Measurements from ENCODE around the gene OXGR1. TPM values are rescaled to one million over a fixed set of nuclear protein-coding genes. Genes with fewer than 3 reads are reported as not detected.

Gene OXGR1
- total and polyA plus RNA-seq, 2 of the 8 experiments (the other 6 are each of a cell fraction or from before 2014, with no cell fraction given): 0.34 to 1.8 TPM

DNA sequence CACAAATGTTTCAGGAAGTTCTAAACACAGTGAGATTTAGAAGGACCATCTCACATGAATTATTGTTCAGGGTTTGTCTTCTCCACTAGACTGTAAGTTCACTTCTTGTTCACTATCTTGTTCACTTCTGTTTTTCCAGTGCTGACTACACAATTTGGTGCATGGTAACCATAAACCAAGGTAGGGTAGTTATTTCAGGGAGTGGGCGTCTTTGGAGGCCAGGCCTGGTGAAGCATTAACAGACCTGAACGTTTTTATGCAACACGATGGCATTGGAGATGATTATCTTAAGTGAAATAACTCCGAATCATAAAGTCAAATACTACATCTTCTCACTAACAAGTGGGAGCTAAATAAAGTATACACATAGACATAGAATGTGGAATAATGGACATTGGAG lies 14.4 kb upstream of the OXGR1 start:
- no peak overlapping the region for H2BK15ac ChIP-seq (ENCODE audit: low read length)
- H3K27me3 ChIP-seq (replicated peaks in 1 of 4; ENCODE audit: control insufficient read depth in 3 of 4, extremely low read depth in 1 of 4, insufficient read depth in 3 of 4, low read length in 3 of 4): peaks cover 0 to 4% (median 3%) of the 10 kb centered on the region in 4 experiments; a peak in 5 of 7 replicates
- H3K9me3 ChIP-seq (ENCODE audit: insufficient read depth in 2 of 2, low read depth in 1 of 2, low read length in 1 of 2): no peaks in the 10 kb centered on the region
- H2BK120ac ChIP-seq (replicated peaks; ENCODE audit: low read depth, low read length): no peak overlapping the region
- no peak overlapping the region for H3K14ac ChIP-seq (ENCODE audit: insufficient read length)
- FAIRE-seq (no peak), DNase-seq (ENCODE audit: low read depth in 1 of 2, low spot score in 2 of 2) (no peak)
- no peak overlapping the region for H3K4me3 ChIP-seq (ENCODE audit: extremely low read depth in 1 of 4, insufficient read depth in 2 of 4, low read depth in 3 of 4, low read length in 4 of 4)
- no peak overlapping the region for H4K5ac ChIP-seq (ENCODE audit: insufficient read length, low read depth, low read length)
- no peak overlapping the region for H2BK5ac ChIP-seq (ENCODE audit: low read depth, low read length)
- no peak overlapping the region for H2BK20ac ChIP-seq (ENCODE audit: low read length)
- H3K36me3 ChIP-seq (ENCODE audit: control insufficient read depth in 2 of 4, insufficient read depth in 4 of 4, low read length in 3 of 4): no peaks in the 10 kb centered on the region
- H3K56ac ChIP-seq (replicated peaks; ENCODE audit: insufficient read length, low read depth, low read length): no peak overlapping the region
- no peaks in the 10 kb centered on the region for H4K20me1 ChIP-seq (replicated peaks in 1 of 2; ENCODE audit: control insufficient read depth in 1 of 2, insufficient read depth in 2 of 2, low read length in 2 of 2)
- TF ChIP-seq, protein P1, sequence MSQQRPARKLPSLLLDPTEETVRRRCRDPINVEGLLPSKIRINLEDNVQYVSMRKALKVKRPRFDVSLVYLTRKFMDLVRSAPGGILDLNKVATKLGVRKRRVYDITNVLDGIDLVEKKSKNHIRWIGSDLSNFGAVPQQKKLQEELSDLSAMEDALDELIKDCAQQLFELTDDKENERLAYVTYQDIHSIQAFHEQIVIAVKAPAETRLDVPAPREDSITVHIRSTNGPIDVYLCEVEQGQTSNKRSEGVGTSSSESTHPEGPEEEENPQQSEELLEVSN (IDR thresholded peaks at IDR 0.05): no peak
- TF ChIP-seq, protein P2, sequence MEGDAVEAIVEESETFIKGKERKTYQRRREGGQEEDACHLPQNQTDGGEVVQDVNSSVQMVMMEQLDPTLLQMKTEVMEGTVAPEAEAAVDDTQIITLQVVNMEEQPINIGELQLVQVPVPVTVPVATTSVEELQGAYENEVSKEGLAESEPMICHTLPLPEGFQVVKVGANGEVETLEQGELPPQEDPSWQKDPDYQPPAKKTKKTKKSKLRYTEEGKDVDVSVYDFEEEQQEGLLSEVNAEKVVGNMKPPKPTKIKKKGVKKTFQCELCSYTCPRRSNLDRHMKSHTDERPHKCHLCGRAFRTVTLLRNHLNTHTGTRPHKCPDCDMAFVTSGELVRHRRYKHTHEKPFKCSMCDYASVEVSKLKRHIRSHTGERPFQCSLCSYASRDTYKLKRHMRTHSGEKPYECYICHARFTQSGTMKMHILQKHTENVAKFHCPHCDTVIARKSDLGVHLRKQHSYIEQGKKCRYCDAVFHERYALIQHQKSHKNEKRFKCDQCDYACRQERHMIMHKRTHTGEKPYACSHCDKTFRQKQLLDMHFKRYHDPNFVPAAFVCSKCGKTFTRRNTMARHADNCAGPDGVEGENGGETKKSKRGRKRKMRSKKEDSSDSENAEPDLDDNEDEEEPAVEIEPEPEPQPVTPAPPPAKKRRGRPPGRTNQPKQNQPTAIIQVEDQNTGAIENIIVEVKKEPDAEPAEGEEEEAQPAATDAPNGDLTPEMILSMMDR (IDR thresholded peaks at IDR 0.05; ENCODE audit: control extremely low read depth in 1 of 3, insufficient read depth in 1 of 3, low read depth in 1 of 3, low read length in 3 of 3): no peak
- H3K23me2 ChIP-seq (ENCODE audit: low read depth, low read length): no peaks in the 10 kb centered on the region
- no peak overlapping the region for H3K18ac ChIP-seq (ENCODE audit: extremely low read depth, low read length)
- H3K4me1 ChIP-seq (replicated peaks in 1 of 4; ENCODE audit: control insufficient read depth in 3 of 4, insufficient read depth in 4 of 4, low read length in 3 of 4): no peaks in the 10 kb centered on the region
- H3K27ac ChIP-seq (ENCODE audit: low read depth, low read length): no peak overlapping the region
- POLR2A ChIA-PET (ENCODE audit: partially characterized antibody): no interaction called here
- no peaks in the 10 kb centered on the region for H3K79me1 ChIP-seq (ENCODE audit: low read depth, low read length)
- no peaks in the 10 kb centered on the region for H3K79me2 ChIP-seq (ENCODE audit: control insufficient read depth in 1 of 2, insufficient read depth in 2 of 2, low read length in 2 of 2)
- H3K4me2 ChIP-seq (ENCODE audit: insufficient read depth in 1 of 2, low read depth in 2 of 2, low read length in 2 of 2): no peak overlapping the region
- no peak overlapping the region for H3K23ac ChIP-seq (ENCODE audit: insufficient read length)
- H3K9ac ChIP-seq (replicated peaks in 1 of 4; ENCODE audit: extremely low read depth in 1 of 4, low read depth in 3 of 4, low read length in 3 of 4): no peak overlapping the region
- CTCF ChIA-PET (ENCODE audit: partially characterized antibody): interaction anchor here (0.7 to 1.2 kb wide), 2 partner anchors 20 to 264 kb away, joined by 3 to 4 read pairs; no protein-coding TSS in a partner anchor
- no peak overlapping the region for H2AK5ac ChIP-seq (ENCODE audit: low read depth, low read length)
- 71% methylated on average over 4 of the region's 4 CpGs; no CpG with 5 or more reads in 1 of the 2 experiments for WGBS, 2 experiments (ENCODE audit: extremely low coverage in 1 of 2, insufficient coverage in 1 of 2, insufficient read length in 1 of 2, insufficient replicate concordance in 2 of 2, low coverage in 1 of 2, low lambda C conversion rate in 2 of 2, missing lambda C conversion rate in 1 of 2)
- no peak overlapping the region for H3K4ac ChIP-seq (replicated peaks; ENCODE audit: insufficient read length, low read depth, low read length)
- no peak overlapping the region for H4K91ac ChIP-seq (replicated peaks; ENCODE audit: insufficient read length, low read length)
- no peak overlapping the region for H2AFZ ChIP-seq (ENCODE audit: low read length)
- H4K8ac ChIP-seq (ENCODE audit: extremely low read depth, insufficient read depth, low read length): no peak overlapping the region
- no peak overlapping the region for H2BK12ac ChIP-seq (ENCODE audit: low read depth, low read length)
